GM21786 (cell line): ENCODE data around the gene TANGO2.
"Not testable (repeated sequence)": the region's sequence is repeated elsewhere in the genome, so short reads cannot be mapped to it uniquely, and the experiment has no call there.

ENCODE experiments used
- ATAC-seq: cut with Tn5 transposase; IDR thresholded peaks from one replicate; pipeline ENCODE4 v1.9.1; 2021; ENCODE audit not compliant: unreplicated experiment

TANGO2 gene

GRCh38 chr22:20060700-20061480 is 40.0 kb downstream of the TANGO2 start:
- no peak for ATAC-seq

- ATAC-seq = no peak
Observed at GRCh38 chr22:20061481-20061861, 40.6 kb downstream of the TANGO2 start.

GRCh38 chr22:20062043-20062765 is 41.3 kb downstream of the TANGO2 start:
- no peak for ATAC-seq

GRCh38 chr22:20062766-20063083 is 41.8 kb downstream of the TANGO2 start:
- no peak for ATAC-seq

DNA sequence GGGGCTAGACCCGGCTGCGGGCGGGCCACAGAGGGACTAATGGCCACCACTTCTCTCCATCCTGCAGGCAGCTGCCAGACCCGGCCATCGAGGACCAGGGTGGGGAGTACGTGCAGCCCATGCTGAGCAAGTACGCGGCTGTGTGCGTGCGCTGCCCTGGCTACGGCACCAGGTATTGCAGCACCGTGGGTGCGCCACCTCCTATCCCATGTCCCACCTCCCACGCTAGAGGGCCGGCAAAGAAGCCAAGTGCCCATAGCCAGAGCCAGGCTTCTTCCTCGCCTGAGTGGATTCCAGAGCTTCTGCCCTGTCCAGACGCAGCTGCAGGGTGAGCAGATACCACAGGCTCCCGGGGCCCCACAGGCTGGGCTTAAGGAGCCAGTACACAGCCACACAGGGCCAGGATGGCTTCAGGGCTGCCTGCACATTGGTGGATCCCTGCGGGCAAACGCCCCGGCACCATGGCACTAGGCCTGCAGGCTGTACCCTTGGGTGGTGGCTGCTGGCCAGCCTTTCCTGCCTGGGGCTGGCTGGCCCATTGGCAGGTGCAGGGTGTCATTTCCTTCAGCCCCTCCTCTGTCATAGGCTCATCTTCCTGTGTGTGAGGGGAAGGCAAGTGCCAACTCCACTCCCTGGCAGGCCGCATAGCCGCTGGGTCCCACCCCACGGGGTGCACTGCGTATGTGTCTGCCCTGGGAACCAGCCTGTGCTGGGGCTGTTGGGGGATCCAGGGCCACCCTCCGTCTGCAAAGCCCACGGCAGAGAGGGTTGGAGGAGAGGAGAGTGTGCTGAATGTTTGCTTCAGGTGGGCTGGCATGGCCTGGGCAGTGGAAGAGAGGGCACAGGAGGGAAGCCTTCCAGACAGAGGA is 42.6 kb downstream of the TANGO2 start:
- no peak for ATAC-seq

DNA sequence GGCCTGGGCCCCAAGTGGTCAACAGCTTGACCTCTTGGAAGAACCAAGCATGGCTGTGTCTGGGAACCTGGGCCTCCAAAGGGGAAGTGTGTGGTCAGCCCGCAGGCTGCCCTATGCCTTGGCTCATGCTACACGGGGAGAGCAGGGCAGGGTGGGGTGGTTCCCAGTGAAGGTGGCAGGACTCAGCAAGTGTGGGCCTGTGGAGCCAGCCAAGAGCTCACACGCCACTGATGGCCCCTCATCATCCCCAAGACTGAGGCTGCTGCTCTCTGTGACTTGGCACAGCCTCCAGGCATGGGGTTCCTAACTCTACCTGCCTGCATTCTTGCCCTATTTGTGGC is 43.2 kb downstream of the TANGO2 start:
- ATAC-seq = no peak

DNA sequence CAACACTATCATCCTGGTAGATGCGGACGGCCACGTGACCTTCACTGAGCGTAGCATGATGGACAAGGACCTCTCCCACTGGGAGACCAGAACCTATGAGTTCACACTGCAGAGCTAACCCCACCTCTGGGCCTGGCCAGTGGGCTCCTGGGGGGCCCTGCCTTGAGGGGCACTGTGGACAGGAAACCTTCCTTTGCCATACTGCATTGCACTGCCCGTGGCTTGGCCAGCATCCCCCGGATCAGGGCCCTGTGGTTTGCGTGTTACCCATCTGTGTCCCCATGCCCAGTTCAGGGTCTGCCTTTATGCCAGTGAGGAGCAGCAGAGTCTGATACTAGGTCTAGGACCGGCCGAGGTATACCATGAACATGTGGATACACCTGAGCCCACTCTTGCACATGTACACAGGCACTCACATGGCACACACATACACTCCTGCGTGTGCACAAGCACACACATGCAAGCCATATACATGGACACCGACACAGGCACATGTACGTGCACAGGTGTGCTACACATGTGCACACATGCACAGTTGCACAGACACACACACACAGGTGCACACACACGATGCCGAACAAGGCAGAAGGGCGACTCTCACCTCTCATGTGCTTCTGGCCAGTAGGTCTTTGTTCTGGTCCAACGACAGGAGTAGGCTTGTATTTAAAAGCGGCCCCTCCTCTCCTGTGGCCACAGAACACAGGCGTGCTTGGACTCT is 43.8 kb downstream of the TANGO2 start:
- ATAC-seq = no peak

DNA sequence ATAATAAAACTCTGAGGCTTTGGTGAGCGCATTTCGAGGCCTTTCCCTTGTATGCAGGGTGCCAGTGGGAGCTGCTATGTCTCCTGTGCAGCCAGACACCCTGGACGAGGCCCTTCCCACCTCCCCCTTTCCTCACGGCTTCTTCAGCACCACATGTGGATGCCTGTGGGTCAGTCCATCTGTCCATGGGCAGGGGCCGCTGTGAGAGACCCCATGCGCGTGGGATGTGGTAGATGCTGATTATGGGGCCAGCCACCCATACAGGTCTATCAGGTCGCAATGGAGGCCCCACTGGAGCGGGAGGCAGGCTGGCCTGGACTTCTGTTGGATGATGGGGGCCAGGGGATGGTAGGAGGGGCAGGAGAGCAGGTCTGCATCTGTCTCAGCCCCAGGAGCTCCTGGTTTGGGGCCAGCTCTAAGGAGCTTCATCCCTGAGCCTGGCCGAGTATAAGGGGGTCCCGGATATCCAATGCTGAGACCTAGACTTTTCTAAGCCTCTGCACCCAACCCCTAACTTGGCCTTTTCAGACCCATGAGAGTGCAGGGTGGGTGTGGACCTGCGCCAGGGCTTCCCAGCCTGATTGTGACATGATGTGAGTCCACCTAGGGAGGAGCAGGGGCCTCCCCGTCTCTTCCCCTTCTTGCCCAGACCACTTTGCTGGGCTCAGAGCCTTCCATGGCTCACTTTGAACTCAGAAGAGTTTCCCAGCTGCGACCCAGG is 45.1 kb downstream of the TANGO2 start:
- ATAC-seq = no peak

GRCh38 chr22:20066617-20067383 is 45.9 kb downstream of the TANGO2 start:
- no peak for ATAC-seq

DNA sequence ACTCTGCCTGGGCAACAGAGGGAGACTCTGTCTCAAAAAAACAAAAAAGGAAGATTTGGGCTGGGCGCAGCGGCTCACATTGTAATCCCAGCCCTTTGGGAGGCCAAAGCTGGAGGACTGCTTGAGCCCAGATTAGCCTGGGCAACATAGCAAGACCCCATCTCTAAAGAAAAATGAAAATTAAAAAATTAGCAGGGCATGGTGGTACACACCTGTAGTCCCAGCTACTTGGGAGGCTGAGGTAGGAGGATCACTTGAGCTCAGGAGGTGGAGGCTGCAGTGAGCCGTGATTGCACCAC is 46.4 kb downstream of the TANGO2 start:
- not testable (repeated sequence) for ATAC-seq

- ATAC-seq = no peak
Observed at GRCh38 chr22:20068640-20069039, 47.7 kb downstream of the TANGO2 start.

DNA sequence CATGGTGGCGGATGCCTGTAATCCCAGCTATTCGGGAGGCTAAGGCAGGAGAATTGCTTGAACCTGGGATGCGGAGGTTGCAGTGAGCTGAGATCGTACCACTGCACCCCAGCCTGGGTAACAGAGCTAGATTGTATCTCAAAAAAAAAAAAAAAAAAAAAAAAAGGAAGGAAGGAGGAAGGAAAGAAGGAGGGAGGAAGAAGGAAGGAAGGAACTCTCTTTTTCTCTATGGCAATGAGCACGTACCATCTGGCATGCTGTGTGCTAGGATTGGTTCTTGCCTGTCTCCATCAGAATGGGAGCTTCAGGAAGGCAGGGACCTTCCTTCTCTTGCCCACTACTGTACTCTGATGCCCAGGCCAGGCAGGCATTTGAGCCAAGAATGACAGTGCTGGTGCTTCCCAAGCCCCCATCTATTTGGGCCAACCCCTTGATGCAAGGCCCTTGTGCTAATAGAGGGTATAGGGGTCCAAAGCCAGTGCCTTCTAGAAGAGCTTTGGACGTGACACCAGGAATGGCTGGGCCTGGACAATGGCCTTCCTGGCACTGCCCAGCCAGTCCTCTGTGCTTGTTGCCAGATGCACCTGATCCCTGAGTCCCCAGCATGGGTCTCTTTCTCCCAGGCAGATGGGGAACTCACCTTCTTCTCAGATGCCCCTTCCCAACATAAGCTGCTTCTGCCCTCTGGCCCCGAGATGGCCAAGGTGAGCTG is 48.6 kb downstream of the TANGO2 start:
- no peak for ATAC-seq

GRCh38 chr22:20071524-20071972 is 50.6 kb downstream of the TANGO2 start:
- ATAC-seq = no peak

DNA sequence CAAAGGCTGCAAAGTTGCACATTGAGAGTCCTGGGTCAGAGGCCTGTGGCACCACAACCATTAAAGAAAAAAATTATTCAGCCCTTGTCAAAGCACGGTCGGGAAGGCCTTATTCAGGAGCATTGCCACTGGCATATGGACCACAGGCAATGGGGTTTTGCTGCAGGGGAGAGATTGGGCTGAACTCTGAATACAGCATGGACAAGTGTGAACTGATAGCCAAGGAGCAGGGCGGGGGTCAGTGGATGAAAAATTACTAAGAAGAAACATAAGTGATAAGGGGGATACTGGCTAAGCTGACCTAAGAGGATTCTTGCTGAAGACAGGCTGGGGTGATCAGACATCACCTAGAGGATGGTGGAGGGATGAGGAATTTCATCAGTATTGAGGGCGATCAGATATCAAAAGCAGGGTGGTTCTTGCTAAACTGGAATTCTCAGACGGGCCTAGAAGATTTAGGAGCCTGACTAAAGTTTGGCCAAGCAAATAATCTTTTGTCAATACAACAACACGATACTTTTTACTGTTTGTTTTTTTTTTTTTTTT is 55.8 kb downstream of the TANGO2 start:
- ATAC-seq = no peak

DNA sequence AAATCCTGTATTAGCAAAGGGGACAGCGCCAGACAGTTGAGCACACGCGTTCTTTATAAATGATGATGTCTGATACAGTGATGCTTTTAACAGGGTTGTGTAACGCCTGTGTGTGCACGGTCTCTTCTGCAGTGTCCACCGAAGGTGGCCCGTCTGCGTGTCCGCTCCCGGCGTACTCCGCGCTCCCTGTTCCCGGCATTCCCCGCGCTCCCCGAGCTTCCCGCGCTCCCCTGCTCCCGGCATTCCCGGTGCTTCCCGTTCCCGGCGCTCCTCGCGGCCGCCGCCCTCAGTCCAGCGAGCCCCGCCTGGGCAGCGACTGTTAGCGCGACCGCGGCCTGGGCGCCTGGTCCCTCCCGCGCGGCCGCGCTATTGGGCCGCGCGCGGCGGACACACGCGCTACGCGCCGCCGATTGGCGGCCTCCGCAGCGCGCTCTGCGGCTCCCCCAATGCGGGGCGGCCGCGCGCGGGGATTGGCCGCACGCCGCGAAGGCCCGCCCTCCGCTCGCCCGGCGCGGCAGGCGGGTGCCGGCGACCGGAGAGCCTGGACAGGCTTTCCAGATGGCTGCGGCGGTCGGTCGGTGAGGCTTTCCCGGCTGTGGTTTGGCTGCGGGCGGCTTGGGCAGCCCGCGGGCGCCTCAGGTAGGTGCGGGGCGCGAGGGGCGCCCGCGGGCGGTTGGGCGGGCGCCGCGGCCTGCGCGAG is 59.0 kb downstream of the TANGO2 start, which contains the start of gene DGCR8:
Gene DGCR8 (plus strand): TSS at position 497 of the 700 bp plus-strand sequence. CDS start 5,723 bp downstream, outside the sequence.
- peak; percentile 62 for ATAC-seq

GRCh38 chr22:20080445-20080775 is 59.5 kb downstream of the TANGO2 start:
- ATAC-seq = peak; percentile 59

DNA sequence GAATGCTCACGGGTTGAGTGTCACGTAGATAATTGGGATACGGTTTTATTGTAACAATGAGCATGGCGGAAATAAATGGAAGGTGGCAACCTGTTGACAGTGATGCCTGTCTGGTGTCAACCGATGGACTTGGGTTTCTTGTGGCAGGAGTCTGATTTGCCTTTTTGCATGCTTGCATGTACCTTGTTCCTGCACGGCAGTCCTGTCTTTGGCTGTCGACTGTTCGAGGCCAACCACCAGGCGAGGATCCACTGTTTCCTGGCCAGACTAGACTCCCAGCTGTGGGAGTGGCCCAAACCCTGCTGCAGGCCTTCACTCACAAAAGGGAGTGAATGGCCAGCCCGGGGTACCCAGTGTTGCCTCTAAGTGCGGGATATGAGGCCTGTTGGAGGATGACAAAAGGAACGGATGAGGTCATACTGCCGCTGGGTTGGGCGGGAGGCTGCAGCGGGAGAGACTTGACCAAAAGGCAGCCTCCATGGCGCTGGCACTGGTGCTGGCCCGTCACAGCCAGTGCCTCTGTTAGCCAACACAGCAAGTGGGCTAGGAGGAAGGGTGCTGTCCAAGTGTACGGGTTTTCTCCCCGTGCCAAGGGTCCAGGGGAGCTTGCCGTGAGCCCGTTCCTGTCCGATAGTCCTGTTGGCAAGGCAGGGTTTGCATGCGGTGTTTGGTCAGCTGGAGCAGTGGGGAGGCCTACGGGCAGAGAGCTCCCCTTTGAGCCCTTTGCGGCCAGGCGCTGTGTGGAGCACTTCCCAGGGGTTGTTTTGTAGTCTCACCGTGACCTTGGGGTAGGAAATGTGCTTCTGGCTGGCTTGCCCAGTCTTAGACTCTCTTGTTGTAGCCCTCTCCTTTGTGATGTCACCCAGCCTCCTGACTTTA is 60.1 kb downstream of the TANGO2 start:
- no peak for ATAC-seq
